Stimulated activated CD4-positive, alpha-beta T cell treated with anti-CD3 and anti-CD28 coated beads, Interleukin-1b, Interleukin-23, amount 100 ng/mL, for 48 hours (primary cell): ENCODE measurements around the gene MATK.
"Not testable (repeated sequence)": the region's sequence is repeated elsewhere in the genome, so short reads cannot be mapped to it uniquely, and the experiment has no call there.

ENCODE experiments used
- DNase-seq: peaks from one replicate; pipeline ENCODE4 v3.0.0-alpha.2; 2020

The MATK gene

GRCh38 chr19:3785938-3786824 lies at the start of gene MATK:
MATK (minus strand) TSS chr19:3786381; CDS start chr19:3785135, 1,246 bp downstream.
- DNase-seq = peak; percentile 19

GRCh38 chr19:3835055-3835435 lies 48.9 kb upstream of the MATK start:
- DNase-seq = no peak

GRCh38 chr19:3834349-3835054 lies 48.3 kb upstream of the MATK start:
- no peak for DNase-seq

GRCh38 chr19:3833578-3834348 lies 47.6 kb upstream of the MATK start:
- DNase-seq = no peak

GRCh38 chr19:3832001-3832400 lies 45.8 kb upstream of the MATK start:
- no peak for DNase-seq

GRCh38 chr19:3831601-3832000 lies 45.4 kb upstream of the MATK start:
- no peak for DNase-seq

GRCh38 chr19:3830621-3831589 lies 44.7 kb upstream of the MATK start:
- no peak for DNase-seq

- no peak for DNase-seq
Observed at GRCh38 chr19:3827306-3827705, 41.1 kb upstream of the MATK start.

GRCh38 chr19:3826163-3826562 lies 40.0 kb upstream of the MATK start:
- no peak for DNase-seq

- no peak for DNase-seq
Observed at GRCh38 chr19:3825286-3825956, 39.2 kb upstream of the MATK start.

- no peak for DNase-seq
Observed at GRCh38 chr19:3823350-3823713, 37.2 kb upstream of the MATK start.

GRCh38 chr19:3822683-3823349 lies 36.6 kb upstream of the MATK start:
- DNase-seq = no peak

GRCh38 chr19:3821857-3822364 lies 35.7 kb upstream of the MATK start:
- peak; percentile 89 for DNase-seq

- no peak for DNase-seq
Observed at GRCh38 chr19:3821156-3821555, 35.0 kb upstream of the MATK start.

GRCh38 chr19:3819989-3820388 lies 33.8 kb upstream of the MATK start:
- no peak for DNase-seq

GRCh38 chr19:3818918-3819317 lies 32.7 kb upstream of the MATK start:
- no peak for DNase-seq

- peak; percentile 67 for DNase-seq
Observed at GRCh38 chr19:3818466-3818865, 32.3 kb upstream of the MATK start.

GRCh38 chr19:3817761-3818160 lies 31.6 kb upstream of the MATK start:
- DNase-seq = no peak

GRCh38 chr19:3816566-3817218 lies 30.5 kb upstream of the MATK start:
- no peak for DNase-seq

GRCh38 chr19:3816148-3816547 lies 30.0 kb upstream of the MATK start:
- not testable (repeated sequence) for DNase-seq
